NCI-H2227 treated with DMSO at 0.1 percent for 48 hours (cell line): ENCODE data around the gene SRGAP2.
"Not testable (repeated sequence)": the region's sequence is repeated elsewhere in the genome, so short reads cannot be mapped to it uniquely, and the experiment has no call there.

Experiments used
- DNase-seq: peaks from one replicate; lab custom pipeline; 2025; lab: John Stamatoyannopoulos, UW

SRGAP2 gene

GRCh38 chr1:206205569-206205968 is 2.2 kb downstream of the SRGAP2 start:
- DNase-seq: not testable (repeated sequence)

DNA sequence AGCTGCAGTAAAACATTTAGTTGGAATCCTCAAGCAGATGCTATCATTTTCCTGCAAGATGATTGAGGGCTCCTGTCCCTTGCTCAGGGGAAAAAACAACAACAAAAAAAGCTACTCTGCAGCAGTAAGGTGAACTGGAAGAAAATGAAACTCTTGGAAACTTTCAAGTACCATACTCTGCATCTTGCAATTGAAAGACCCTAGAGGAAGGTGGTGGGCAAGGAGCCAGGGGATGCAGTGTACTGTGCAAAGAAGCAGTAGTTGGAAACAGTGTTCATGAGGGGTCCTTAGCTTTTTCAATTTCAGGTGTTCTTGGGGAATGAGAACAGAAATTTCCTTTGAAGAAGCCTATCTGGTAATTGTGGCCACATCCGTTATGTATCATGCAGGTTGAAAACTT is 7.5 kb downstream of the SRGAP2 start:
- not testable (repeated sequence) for DNase-seq

DNA sequence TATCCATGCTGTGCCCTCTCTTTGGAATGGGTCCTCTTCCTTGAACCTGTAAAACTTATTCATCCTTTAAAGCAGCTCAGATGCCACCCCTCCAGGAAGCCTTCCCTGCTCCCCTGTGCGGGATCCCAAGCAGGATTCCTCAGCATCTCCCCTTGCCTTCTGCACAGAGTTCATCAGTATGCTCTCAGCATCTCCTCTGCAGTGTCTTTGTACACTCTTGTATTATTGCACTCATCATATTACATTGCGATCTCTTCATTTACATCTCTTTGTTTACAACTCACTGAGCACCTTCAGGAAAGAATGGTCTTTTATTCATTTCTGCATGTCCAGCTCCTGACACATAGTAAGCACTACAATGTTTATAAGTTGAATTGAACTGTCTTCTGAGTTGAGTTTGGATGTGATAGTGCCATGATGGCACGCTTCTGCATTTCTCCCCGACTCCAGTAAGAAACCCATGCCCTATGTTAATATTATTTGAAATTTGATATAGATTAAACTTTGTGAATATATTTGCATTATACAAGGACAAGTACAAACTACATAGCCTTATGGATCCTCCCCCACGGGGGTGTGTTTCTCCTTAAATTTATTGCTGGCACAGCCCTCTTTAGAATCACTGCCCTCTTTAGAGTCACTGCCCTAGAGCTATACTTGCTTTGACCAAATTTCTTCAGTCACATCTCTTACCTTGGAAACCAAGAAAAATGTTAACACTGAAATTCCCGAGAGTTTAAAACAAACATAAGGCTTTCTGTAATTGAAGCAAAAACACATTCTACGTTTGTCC is 12.5 kb downstream of the SRGAP2 start:
- DNase-seq: not testable (repeated sequence)

GRCh38 chr1:206218285-206218684 is 14.9 kb downstream of the SRGAP2 start:
- DNase-seq: not testable (repeated sequence)

- not testable (repeated sequence) for DNase-seq
Measured at GRCh38 chr1:206218765-206219164, 15.4 kb downstream of the SRGAP2 start.

GRCh38 chr1:206219514-206220331 is 16.4 kb downstream of the SRGAP2 start:
- not testable (repeated sequence) for DNase-seq

GRCh38 chr1:206220332-206221000 is 17.1 kb downstream of the SRGAP2 start:
- not testable (repeated sequence) for DNase-seq

DNA sequence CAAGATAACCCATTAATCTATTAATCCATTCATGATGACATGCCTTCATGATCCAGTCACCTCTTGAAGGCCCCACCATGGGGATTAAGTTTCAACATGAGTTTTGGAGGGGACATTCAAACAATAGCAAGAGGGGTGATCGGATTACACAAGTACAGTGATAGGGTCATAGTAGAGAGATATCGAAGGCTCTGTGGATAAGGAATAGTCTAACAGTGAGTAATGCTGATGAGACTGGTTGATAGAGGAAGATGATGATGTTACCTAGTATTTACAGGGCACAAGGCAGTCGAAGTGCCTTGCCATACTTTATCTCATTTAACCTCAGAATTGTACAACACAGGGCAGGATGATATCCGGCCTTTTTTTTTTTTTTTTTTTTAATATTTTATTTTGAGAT is 18.2 kb downstream of the SRGAP2 start:
- not testable (repeated sequence) for DNase-seq

GRCh38 chr1:206224190-206224776 is 20.9 kb downstream of the SRGAP2 start:
- not testable (repeated sequence) for DNase-seq

- not testable (repeated sequence) for DNase-seq
Measured at GRCh38 chr1:206225386-206225785, 22.0 kb downstream of the SRGAP2 start.

GRCh38 chr1:206226886-206227285 is 23.5 kb downstream of the SRGAP2 start:
- DNase-seq: not testable (repeated sequence)

GRCh38 chr1:206229286-206229685 is 25.9 kb downstream of the SRGAP2 start:
- DNase-seq: not testable (repeated sequence)

- DNase-seq: not testable (repeated sequence)
Measured at GRCh38 chr1:206231989-206232388, 28.6 kb downstream of the SRGAP2 start.

DNA sequence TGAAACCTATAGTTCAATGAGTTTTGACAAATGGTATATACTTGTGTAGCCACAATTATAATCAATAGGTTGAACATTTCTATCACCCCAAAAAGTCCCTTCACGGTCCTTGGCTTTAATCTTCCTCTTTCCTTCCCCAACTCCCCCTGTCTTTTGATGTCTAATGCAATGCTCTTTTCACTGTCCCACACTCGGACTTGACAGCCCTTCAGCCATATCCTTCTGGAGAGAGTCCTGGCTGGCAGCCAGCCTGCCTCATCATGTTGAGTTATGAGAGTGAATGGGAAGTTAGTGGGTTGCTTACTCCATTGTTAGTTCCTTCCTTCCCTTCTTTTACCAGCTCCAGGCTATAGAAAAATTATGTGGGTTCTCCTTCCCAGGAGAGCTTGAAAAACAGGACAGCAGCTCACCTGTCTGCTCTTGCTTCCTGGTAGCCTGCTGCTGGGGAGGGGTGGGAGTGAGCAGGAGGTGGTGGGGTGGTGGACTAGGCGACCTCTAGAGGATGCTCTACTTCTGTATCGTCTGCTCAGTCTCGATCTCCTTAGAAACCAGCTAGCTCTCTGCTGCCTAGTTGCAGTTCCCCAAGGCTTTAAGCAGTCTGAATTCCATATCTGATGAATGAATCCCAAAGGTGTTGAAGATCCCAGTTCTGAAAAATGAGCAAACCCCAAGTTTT is 29.8 kb downstream of the SRGAP2 start:
- DNase-seq: not testable (repeated sequence)

DNA sequence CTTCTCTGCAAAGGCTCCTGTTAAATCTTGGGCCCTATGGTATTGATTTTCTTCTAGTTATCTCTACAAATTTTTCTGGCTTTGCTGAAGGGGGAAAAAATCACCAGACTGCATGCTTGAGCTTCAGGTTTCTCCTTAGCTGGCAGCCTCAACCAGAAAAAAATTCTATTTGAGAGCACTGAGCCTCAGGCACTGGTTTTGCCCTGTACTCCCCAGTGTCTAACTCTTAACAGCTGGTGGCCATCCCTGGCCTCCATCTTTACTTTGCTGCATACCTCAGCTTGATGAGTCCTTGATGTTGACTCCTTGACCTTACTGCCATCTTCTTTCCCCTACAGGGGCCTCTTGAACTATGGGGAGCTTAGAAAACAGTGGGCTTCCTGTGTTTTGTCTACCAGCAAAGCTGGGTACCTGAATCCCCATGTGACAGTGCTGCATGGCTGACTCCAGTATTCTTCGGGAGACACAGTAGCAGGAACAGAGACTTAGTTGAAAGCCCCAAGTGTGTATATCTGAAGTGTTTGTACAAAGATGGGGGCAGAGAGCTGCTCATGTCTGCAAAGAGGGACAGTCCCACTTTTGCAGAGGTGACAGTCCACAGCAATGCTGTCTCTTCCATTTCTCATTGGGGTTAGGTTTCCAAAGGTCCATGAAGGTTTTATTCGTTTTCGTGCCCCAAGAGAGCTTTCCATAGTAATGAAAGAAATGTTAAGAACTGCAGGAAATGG is 31.0 kb downstream of the SRGAP2 start:
- DNase-seq: not testable (repeated sequence)

- not testable (repeated sequence) for DNase-seq
Measured at GRCh38 chr1:206235190-206235589, 31.8 kb downstream of the SRGAP2 start.

GRCh38 chr1:206240288-206240687 is 36.9 kb downstream of the SRGAP2 start:
- DNase-seq: not testable (repeated sequence)

- not testable (repeated sequence) for DNase-seq
Measured at GRCh38 chr1:206243335-206243734, 40.0 kb downstream of the SRGAP2 start.

- not testable (repeated sequence) for DNase-seq
Measured at GRCh38 chr1:206245479-206245878, 42.1 kb downstream of the SRGAP2 start.

- not testable (repeated sequence) for DNase-seq
Measured at GRCh38 chr1:206246129-206246886, 43.0 kb downstream of the SRGAP2 start.
